ENCODE results near the gene AQP10.
"Not testable (repeated sequence)": the region's sequence is repeated elsewhere in the genome, so short reads cannot be mapped to it uniquely, and the experiment has no call there.

Gene AQP10

DNA sequence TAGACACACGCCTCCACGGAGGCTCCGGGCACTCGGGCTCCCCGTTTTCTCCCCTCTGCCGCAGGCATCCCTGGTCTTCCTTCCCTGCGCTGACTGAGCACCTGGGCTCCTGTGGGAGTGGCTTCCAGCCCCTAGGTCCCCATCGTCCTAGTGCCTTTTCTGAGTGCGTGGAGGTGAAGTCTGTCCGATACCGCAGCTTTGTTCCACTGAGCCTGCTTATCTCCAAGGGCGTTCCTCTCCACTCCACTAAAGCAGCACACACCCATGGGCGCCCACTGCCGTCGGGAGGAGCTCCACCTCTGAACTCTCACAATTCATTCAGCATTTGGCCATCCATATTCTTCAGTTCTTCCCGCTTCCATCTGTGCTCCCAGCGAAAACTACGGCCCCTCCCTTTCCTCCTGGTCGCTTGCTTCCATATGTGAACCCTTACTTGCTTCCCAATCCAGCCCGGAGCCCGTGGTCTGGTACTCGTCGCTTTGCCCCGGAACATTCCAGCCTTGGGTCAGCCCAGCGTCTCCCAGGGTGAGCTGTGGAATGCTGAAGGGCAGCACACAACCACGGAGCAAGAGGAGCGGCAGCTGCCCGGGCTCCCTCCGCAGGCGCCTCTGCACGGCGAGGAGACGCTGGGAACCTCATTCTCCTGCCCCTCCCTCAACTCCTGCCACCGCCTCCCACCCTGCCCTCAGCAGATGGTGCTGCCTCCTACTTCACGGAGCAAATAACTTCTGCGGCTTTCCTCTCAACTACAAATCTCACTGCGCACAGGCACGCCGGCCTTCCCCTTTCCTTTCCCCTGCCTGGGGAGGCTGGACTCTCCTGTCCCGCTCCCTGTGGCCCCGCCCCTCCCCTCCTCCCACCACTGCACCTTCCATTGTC, 31.9 kb downstream of the AQP10 start:
- Histone ChIP-seq H3K4me1 (ENCODE audit: control insufficient read depth, insufficient read depth, low read length) (peaks cover 5% of the 10 kb centered on the region), H3K9ac (ENCODE audit: low read length) (peak overlapping the region; percentile 51), H3K4me3 (ENCODE audit: low read length) (peak overlapping the region; percentile 63), H3K27ac (ENCODE audit: low read depth, low read length) (no peak overlapping the region), H3K36me3 (ENCODE audit: control insufficient read depth, insufficient read depth, low read length) (no peaks in the 10 kb centered on the region), H3K27me3 (ENCODE audit: control insufficient read depth, insufficient read depth, low read length) (no peaks in the 10 kb centered on the region)

- H3K27ac ChIP-seq (ENCODE audit: low read depth, low read length): no peak overlapping the region
- no peak overlapping the region for H3K9ac ChIP-seq (ENCODE audit: low read length)
- no peaks in the 10 kb centered on the region for H3K27me3 ChIP-seq (ENCODE audit: control insufficient read depth, insufficient read depth, low read length)
- peaks cover 5% of the 10 kb centered on the region for H3K4me1 ChIP-seq (ENCODE audit: control insufficient read depth, insufficient read depth, low read length)
- peak overlapping the region; percentile 63 for H3K4me3 ChIP-seq (ENCODE audit: low read length)
- no peaks in the 10 kb centered on the region for H3K36me3 ChIP-seq (ENCODE audit: control insufficient read depth, insufficient read depth, low read length)
Observed at GRCh38 chr1:154353460-154353904, 32.6 kb downstream of the AQP10 start.

- H3K27ac ChIP-seq (ENCODE audit: low read depth, low read length): no peak overlapping the region
- no peaks in the 10 kb centered on the region for H3K36me3 ChIP-seq (ENCODE audit: control insufficient read depth, insufficient read depth, low read length)
- no peak overlapping the region for H3K4me3 ChIP-seq (ENCODE audit: low read length)
- no peak overlapping the region for H3K9ac ChIP-seq (ENCODE audit: low read length)
- H3K4me1 ChIP-seq (ENCODE audit: control insufficient read depth, insufficient read depth, low read length): peaks cover 5% of the 10 kb centered on the region
- no peaks in the 10 kb centered on the region for H3K27me3 ChIP-seq (ENCODE audit: control insufficient read depth, insufficient read depth, low read length)
Observed at GRCh38 chr1:154353966-154354365, 33.1 kb downstream of the AQP10 start.

- Histone ChIP-seq H3K4me3 (ENCODE audit: low read length) (no peak overlapping the region), H3K27me3 (ENCODE audit: control insufficient read depth, insufficient read depth, low read length) (no peaks in the 10 kb centered on the region), H3K9ac (ENCODE audit: low read length) (no peak overlapping the region), H3K36me3 (ENCODE audit: control insufficient read depth, insufficient read depth, low read length) (no peaks in the 10 kb centered on the region), H3K27ac (ENCODE audit: low read depth, low read length) (no peak overlapping the region), H3K4me1 (ENCODE audit: control insufficient read depth, insufficient read depth, low read length) (no peaks in the 10 kb centered on the region)
Observed at GRCh38 chr1:154358519-154358918, 37.6 kb downstream of the AQP10 start.

DNA sequence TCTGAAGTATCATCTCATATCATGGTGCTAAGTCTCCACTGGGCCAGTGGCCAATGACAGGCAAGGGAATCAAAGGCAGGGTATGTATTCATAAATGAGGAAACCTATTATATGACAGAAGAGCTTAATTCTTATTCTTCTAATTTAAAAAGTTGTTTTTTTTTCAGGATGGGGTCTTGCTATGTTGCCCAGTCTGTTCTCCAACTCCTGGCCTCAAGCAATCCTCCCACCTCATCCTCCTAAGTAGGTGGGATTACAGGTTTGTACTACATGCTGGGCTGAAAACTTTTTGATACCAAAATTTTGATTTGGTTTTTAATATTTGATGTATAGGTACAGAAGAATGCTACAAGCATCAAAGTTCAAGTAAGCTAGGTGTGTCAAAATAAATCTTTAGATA, 39.4 kb downstream of the AQP10 start:
- Histone ChIP-seq H3K4me3 (ENCODE audit: low read length) (no peak overlapping the region), H3K9ac (ENCODE audit: low read length) (no peak overlapping the region), H3K27me3 (ENCODE audit: control insufficient read depth, insufficient read depth, low read length) (no peaks in the 10 kb centered on the region), H3K27ac (ENCODE audit: low read depth, low read length) (no peak overlapping the region), H3K36me3 (ENCODE audit: control insufficient read depth, insufficient read depth, low read length) (no peaks in the 10 kb centered on the region), H3K4me1 (ENCODE audit: control insufficient read depth, insufficient read depth, low read length) (no peaks in the 10 kb centered on the region)

- H3K4me1 ChIP-seq (ENCODE audit: control insufficient read depth, insufficient read depth, low read length); H3K27ac ChIP-seq (ENCODE audit: low read depth, low read length); H3K4me3 ChIP-seq (ENCODE audit: low read length); H3K27me3 ChIP-seq (ENCODE audit: control insufficient read depth, insufficient read depth, low read length); H3K9ac ChIP-seq (ENCODE audit: low read length); H3K36me3 ChIP-seq (ENCODE audit: control insufficient read depth, insufficient read depth, low read length): not testable (repeated sequence)
Observed at GRCh38 chr1:154360881-154361280, 40.0 kb downstream of the AQP10 start.

DNA sequence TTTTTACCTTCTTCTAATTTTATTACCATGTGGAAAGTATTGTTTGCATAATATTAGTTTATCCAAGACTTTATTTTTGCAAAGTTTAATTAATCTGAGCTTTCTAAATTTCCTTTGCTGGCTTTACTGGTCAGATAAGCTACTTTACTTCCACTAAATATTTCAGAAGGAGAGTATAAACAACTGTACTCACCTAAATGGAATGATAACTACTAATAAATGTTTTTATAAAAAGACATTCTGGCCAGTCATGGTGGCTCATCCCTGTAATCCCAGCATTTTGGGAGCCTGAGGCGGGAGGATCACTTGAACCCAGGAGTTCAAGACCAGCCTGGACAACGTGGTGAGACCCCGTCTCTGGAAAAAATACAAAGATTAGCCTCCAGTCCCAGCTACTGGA, 40.5 kb downstream of the AQP10 start:
- H3K9ac ChIP-seq (ENCODE audit: low read length): no peak overlapping the region
- H3K4me3 ChIP-seq (ENCODE audit: low read length): no peak overlapping the region
- H3K27me3 ChIP-seq (ENCODE audit: control insufficient read depth, insufficient read depth, low read length): no peaks in the 10 kb centered on the region
- H3K36me3 ChIP-seq (ENCODE audit: control insufficient read depth, insufficient read depth, low read length): no peaks in the 10 kb centered on the region
- no peak overlapping the region for H3K27ac ChIP-seq (ENCODE audit: low read depth, low read length)
- H3K4me1 ChIP-seq (ENCODE audit: control insufficient read depth, insufficient read depth, low read length): no peaks in the 10 kb centered on the region

DNA sequence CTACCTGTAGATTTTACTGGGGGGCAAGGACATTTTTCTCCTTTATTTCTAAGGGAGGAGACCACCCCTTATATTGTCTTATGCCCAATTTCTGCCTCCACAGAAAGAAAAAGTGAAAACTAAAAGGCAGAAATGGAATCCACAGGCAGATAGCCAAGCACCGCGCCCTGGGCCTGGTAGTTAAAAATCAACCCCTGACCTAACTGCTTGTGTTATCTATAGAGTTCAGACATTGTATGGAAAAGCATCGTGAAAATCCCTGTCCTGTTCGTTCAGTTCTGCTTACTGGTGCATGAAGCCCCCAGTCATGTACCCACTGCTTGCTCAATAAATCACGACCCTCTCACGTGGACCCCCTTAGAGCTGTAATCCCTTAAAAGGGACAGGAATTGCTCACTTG, 50.5 kb downstream of the AQP10 start:
- Histone ChIP-seq H3K27me3 (ENCODE audit: control insufficient read depth, insufficient read depth, low read length) (no peaks in the 10 kb centered on the region), H3K36me3 (ENCODE audit: control insufficient read depth, insufficient read depth, low read length) (no peaks in the 10 kb centered on the region), H3K27ac (ENCODE audit: low read depth, low read length) (no peak overlapping the region), H3K9ac (ENCODE audit: low read length) (no peak overlapping the region), H3K4me1 (ENCODE audit: control insufficient read depth, insufficient read depth, low read length) (no peaks in the 10 kb centered on the region), H3K4me3 (ENCODE audit: low read length) (no peak overlapping the region)

- not testable (repeated sequence) for H3K9ac ChIP-seq (ENCODE audit: low read length); H3K27me3 ChIP-seq (ENCODE audit: control insufficient read depth, insufficient read depth, low read length); H3K4me1 ChIP-seq (ENCODE audit: control insufficient read depth, insufficient read depth, low read length); H3K27ac ChIP-seq (ENCODE audit: low read depth, low read length); H3K36me3 ChIP-seq (ENCODE audit: control insufficient read depth, insufficient read depth, low read length); H3K4me3 ChIP-seq (ENCODE audit: low read length)
Observed at GRCh38 chr1:154373777-154374357, 53.0 kb downstream of the AQP10 start.
